ENCODE results near the gene CCDC66. TPM values are rescaled to one million over a fixed set of nuclear protein-coding genes. Genes with fewer than 3 reads are reported as not detected.
A peak's percentile ranks its signal among the peaks of the same experiment; 100 is the strongest.
"Not testable (repeated sequence)": the region's sequence is repeated elsewhere in the genome, so short reads cannot be mapped to it uniquely, and the experiment has no call there.

Gene CCDC66
- total RNA-seq, 2 experiments from 2014 or later: 21.0 to 29.4 TPM

GRCh38 chr3:56593455-56594158, 36.6 kb downstream of the CCDC66 start:
- Mint-ChIP-seq H3K9me3 (peaks cover 3% of the 10 kb centered on the region), H3K36me3 (peaks cover 36% of the 10 kb centered on the region), H3K4me1 (ENCODE audit: low read depth) (peaks cover 58% of the 10 kb centered on the region), H3K27ac (peak overlapping the region; percentile 87), H3K4me3 (peak overlapping the region; percentile 4), H3K27me3 (no peaks in the 10 kb centered on the region)
- peak; percentile 64 for DNase-seq
- POLR2A ChIA-PET: no interaction called here
- CTCF ChIA-PET: interaction anchor here (0.9 kb wide), 1 partner anchor 12 kb away, joined by 3 read pairs; no protein-coding TSS in a partner anchor
- intact Hi-C loops (cut with micrococcal nuclease): loop anchor here (2.0 kb wide), 1 partner anchor 37 kb away; the partner anchor contains the start of gene CCDC66

- Mint-ChIP-seq H3K27ac (no peak overlapping the region), H3K27me3 (no peaks in the 10 kb centered on the region), H3K4me1 (ENCODE audit: low read depth) (peaks cover 64% of the 10 kb centered on the region), H3K36me3 (peaks cover 59% of the 10 kb centered on the region), H3K9me3 (peaks cover 11% of the 10 kb centered on the region), H3K4me3 (no peak overlapping the region)
- ChIA-PET CTCF (interaction anchor here (1.1 kb wide), 1 partner anchor 206 kb away, joined by 4 read pairs; the partner anchor contains the start of gene ARHGEF3), POLR2A (no interaction called here)
- intact Hi-C loops (cut with micrococcal nuclease): no loop called here
- DNase-seq: no peak
Observed at GRCh38 chr3:56595975-56596840, 39.2 kb downstream of the CCDC66 start.

GRCh38 chr3:56608479-56608878, 51.5 kb downstream of the CCDC66 start:
- DNase-seq; H3K27me3 Mint-ChIP-seq; POLR2A ChIA-PET; intact Hi-C loops (cut with micrococcal nuclease); H3K4me3 Mint-ChIP-seq; CTCF ChIA-PET: not testable (repeated sequence)
- Mint-ChIP-seq H3K9me3 (peaks cover 30% of the 10 kb centered on the region), H3K27ac (peak overlapping the region; percentile 30), H3K36me3 (peaks cover 86% of the 10 kb centered on the region), H3K4me1 (ENCODE audit: low read depth) (peaks cover 68% of the 10 kb centered on the region)

GRCh38 chr3:56610669-56611335, 53.8 kb downstream of the CCDC66 start:
- no peaks in the 10 kb centered on the region for H3K27me3 Mint-ChIP-seq
- intact Hi-C loops (cut with micrococcal nuclease): loop anchor here (10.0 kb wide), 1 partner anchor 64 kb away; no protein-coding TSS in a partner anchor
- no peak overlapping the region for H3K4me3 Mint-ChIP-seq
- ChIA-PET CTCF (no interaction called here), POLR2A (no interaction called here)
- DNase-seq: no peak
- H3K36me3 Mint-ChIP-seq: peaks cover 71% of the 10 kb centered on the region
- peak overlapping the region; percentile 53 for H3K27ac Mint-ChIP-seq
- peaks cover 16% of the 10 kb centered on the region for H3K9me3 Mint-ChIP-seq
- peaks cover 66% of the 10 kb centered on the region for H3K4me1 Mint-ChIP-seq (ENCODE audit: low read depth)

GRCh38 chr3:56611364-56611763, 54.4 kb downstream of the CCDC66 start:
- CTCF ChIA-PET: no interaction called here
- DNase-seq: no peak
- no peak overlapping the region for H3K4me3 Mint-ChIP-seq
- H3K27me3 Mint-ChIP-seq: no peaks in the 10 kb centered on the region
- H3K27ac Mint-ChIP-seq: peak overlapping the region; percentile 53
- intact Hi-C loops (cut with micrococcal nuclease): loop anchor here (10.0 kb wide), 1 partner anchor 63 kb away; no protein-coding TSS in a partner anchor
- H3K4me1 Mint-ChIP-seq (ENCODE audit: low read depth): peaks cover 69% of the 10 kb centered on the region
- H3K36me3 Mint-ChIP-seq: peaks cover 70% of the 10 kb centered on the region
- peaks cover 16% of the 10 kb centered on the region for H3K9me3 Mint-ChIP-seq
- POLR2A ChIA-PET: no interaction called here

GRCh38 chr3:56612146-56612545, 55.2 kb downstream of the CCDC66 start:
- intact Hi-C loops (cut with micrococcal nuclease): loop anchor here (10.0 kb wide), 1 partner anchor 63 kb away; no protein-coding TSS in a partner anchor
- H3K27me3 Mint-ChIP-seq: no peaks in the 10 kb centered on the region
- H3K4me3 Mint-ChIP-seq: no peak overlapping the region
- POLR2A ChIA-PET: no interaction called here
- peaks cover 10% of the 10 kb centered on the region for H3K9me3 Mint-ChIP-seq
- H3K36me3 Mint-ChIP-seq: peaks cover 69% of the 10 kb centered on the region
- CTCF ChIA-PET: no interaction called here
- peaks cover 69% of the 10 kb centered on the region for H3K4me1 Mint-ChIP-seq (ENCODE audit: low read depth)
- DNase-seq: no peak
- H3K27ac Mint-ChIP-seq: peak overlapping the region; percentile 16

GRCh38 chr3:56613016-56613415, 56.0 kb downstream of the CCDC66 start:
- ChIA-PET CTCF (no interaction called here), POLR2A (no interaction called here)
- no peak for DNase-seq
- no peak overlapping the region for H3K4me3 Mint-ChIP-seq
- peaks cover 61% of the 10 kb centered on the region for H3K4me1 Mint-ChIP-seq (ENCODE audit: low read depth)
- H3K27me3 Mint-ChIP-seq: no peaks in the 10 kb centered on the region
- peaks cover 70% of the 10 kb centered on the region for H3K36me3 Mint-ChIP-seq
- H3K9me3 Mint-ChIP-seq: peaks cover 10% of the 10 kb centered on the region
- H3K27ac Mint-ChIP-seq: peak overlapping the region; percentile 16
- intact Hi-C loops (cut with micrococcal nuclease): loop anchor here (10.0 kb wide), 1 partner anchor 62 kb away; no protein-coding TSS in a partner anchor

- intact Hi-C loops (cut with micrococcal nuclease): loop anchor here (5.0 to 10.0 kb wide), 2 partner anchors 58 to 59 kb away; partner anchors contain the start of gene CCDC66
- Mint-ChIP-seq H3K4me1 (ENCODE audit: low read depth) (peaks cover 36% of the 10 kb centered on the region), H3K27ac (peak overlapping the region; percentile 54), H3K36me3 (peaks cover 52% of the 10 kb centered on the region), H3K9me3 (no peaks in the 10 kb centered on the region), H3K27me3 (no peaks in the 10 kb centered on the region), H3K4me3 (no peak overlapping the region)
- POLR2A ChIA-PET: no interaction called here
- no peak for DNase-seq
- CTCF ChIA-PET: no interaction called here
Observed at GRCh38 chr3:56616478-56617006, 59.6 kb downstream of the CCDC66 start.

GRCh38 chr3:56620371-56620770, 63.4 kb downstream of the CCDC66 start:
- Mint-ChIP-seq H3K9me3 (no peaks in the 10 kb centered on the region), H3K27ac (peak overlapping the region; percentile 77), H3K27me3 (no peaks in the 10 kb centered on the region), H3K4me1 (ENCODE audit: low read depth) (peaks cover 31% of the 10 kb centered on the region), H3K4me3 (no peak overlapping the region), H3K36me3 (peaks cover 56% of the 10 kb centered on the region)
- ChIA-PET CTCF (no interaction called here), POLR2A (no interaction called here)
- intact Hi-C loops (cut with micrococcal nuclease): no loop called here
- no peak for DNase-seq

GRCh38 chr3:56621681-56622080, 64.7 kb downstream of the CCDC66 start:
- no peaks in the 10 kb centered on the region for H3K27me3 Mint-ChIP-seq
- no peak for DNase-seq
- ChIA-PET CTCF (no interaction called here), POLR2A (no interaction called here)
- intact Hi-C loops (cut with micrococcal nuclease): no loop called here
- no peaks in the 10 kb centered on the region for H3K9me3 Mint-ChIP-seq
- no peak overlapping the region for H3K4me3 Mint-ChIP-seq
- peaks cover 25% of the 10 kb centered on the region for H3K4me1 Mint-ChIP-seq (ENCODE audit: low read depth)
- no peak overlapping the region for H3K27ac Mint-ChIP-seq
- H3K36me3 Mint-ChIP-seq: peaks cover 49% of the 10 kb centered on the region

GRCh38 chr3:56622381-56622780, 65.4 kb downstream of the CCDC66 start:
- ChIA-PET POLR2A (no interaction called here), CTCF (no interaction called here)
- Mint-ChIP-seq H3K36me3 (peaks cover 50% of the 10 kb centered on the region), H3K27me3 (no peaks in the 10 kb centered on the region), H3K4me3 (no peak overlapping the region), H3K4me1 (ENCODE audit: low read depth) (peaks cover 24% of the 10 kb centered on the region), H3K27ac (no peak overlapping the region), H3K9me3 (no peaks in the 10 kb centered on the region)
- DNase-seq: no peak
- intact Hi-C loops (cut with micrococcal nuclease): no loop called here

- no peaks in the 10 kb centered on the region for H3K9me3 Mint-ChIP-seq
- no peak overlapping the region for H3K4me3 Mint-ChIP-seq
- intact Hi-C loops (cut with micrococcal nuclease): no loop called here
- peaks cover 38% of the 10 kb centered on the region for H3K36me3 Mint-ChIP-seq
- ChIA-PET CTCF (no interaction called here), POLR2A (no interaction called here)
- H3K27me3 Mint-ChIP-seq: no peaks in the 10 kb centered on the region
- no peak for DNase-seq
- peaks cover 24% of the 10 kb centered on the region for H3K4me1 Mint-ChIP-seq (ENCODE audit: low read depth)
- H3K27ac Mint-ChIP-seq: peak overlapping the region; percentile 19
Observed at GRCh38 chr3:56624725-56625124, 67.8 kb downstream of the CCDC66 start.

Measured in activated CD4-positive, alpha-beta memory T cell treated with anti-CD3 and anti-CD28 coated beads for 36 hours (primary cell).